Hematopoietic multipotent progenitor cell treated with erythropoietin and hydrocortisone succinate and interleukin-3 and kit ligand, for 8 days (in vitro differentiated cells): ENCODE data around the gene AHCYL2.
"Not testable (repeated sequence)": the region's sequence is repeated elsewhere in the genome, so short reads cannot be mapped to it uniquely, and the experiment has no call there.

ENCODE experiments used
- DNase-seq: peaks from one replicate; pipeline ENCODE4 v3.0.0-alpha.2; 2015

Gene AHCYL2

GRCh38 chr7:129462420-129462819, 237.6 kb downstream of the AHCYL2 start:
- DNase-seq, result no peak

DNA sequence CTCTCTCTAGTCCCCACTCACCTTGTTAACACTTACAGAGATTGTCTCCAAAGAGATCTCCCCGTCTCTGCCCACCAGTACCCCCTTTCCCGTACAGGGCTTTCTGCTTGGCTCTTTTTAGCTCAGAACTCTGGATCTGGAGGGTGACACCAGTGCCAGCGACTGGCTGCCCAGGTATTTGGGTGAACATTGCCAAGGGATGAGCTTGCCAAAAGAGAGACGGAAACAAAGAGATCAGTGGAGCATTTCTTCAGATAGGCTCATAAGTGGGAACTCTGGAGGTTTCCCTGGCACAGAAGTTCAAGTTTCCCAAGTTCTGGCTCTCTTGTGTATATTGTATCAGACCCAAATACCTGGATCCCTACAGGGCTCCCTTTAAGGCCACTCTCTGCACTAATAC, 239.4 kb downstream of the AHCYL2 start:
- no peak for DNase-seq

GRCh38 chr7:129465080-129465479, 240.2 kb downstream of the AHCYL2 start:
- no peak for DNase-seq

GRCh38 chr7:129466796-129467195, 242.0 kb downstream of the AHCYL2 start:
- DNase-seq, result no peak

- DNase-seq, result no peak
Measured at GRCh38 chr7:129468087-129468486, 243.3 kb downstream of the AHCYL2 start.

DNA sequence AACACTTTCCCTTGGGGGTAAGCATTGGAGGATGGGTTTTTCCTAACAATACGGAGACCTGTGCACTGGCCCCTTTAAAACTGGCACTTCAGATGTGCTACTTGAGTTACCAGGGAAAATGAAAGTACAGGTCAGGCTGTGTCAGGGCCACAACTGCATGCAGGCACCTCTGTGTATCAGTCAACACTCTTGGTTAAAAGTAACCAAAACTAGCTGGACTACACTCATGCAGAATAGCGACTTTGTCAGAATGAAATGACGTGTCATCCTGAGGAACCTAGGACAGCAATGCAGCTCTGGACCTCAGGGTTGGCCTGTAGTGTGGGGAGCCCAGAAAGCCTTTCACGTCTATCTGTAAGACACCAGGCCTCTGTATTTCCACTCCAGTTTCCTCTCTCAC, 243.7 kb downstream of the AHCYL2 start:
- DNase-seq, result no peak

DNA sequence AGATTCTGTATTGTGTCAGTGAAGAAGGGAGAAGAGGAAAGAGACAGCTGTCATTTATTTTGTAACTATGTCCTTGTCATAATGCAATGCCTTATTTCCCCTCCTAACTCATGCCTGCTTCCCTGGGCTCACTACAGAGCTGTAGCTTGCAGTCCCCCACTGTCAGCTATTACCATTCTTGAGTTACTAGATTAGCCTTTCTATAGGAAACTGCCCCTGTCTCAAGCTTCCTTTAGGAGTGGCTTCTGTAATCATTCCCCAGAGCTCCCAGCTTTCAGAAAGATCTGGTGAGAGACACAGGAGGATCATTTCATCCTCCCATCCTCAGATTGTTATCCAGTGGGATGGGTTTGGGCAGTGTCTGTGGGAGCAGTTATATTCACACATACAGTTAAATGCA, 245.1 kb downstream of the AHCYL2 start:
- DNase-seq, result no peak

- no peak for DNase-seq
Measured at GRCh38 chr7:129470411-129470810, 245.6 kb downstream of the AHCYL2 start.

- DNase-seq, result no peak
Measured at GRCh38 chr7:129471402-129471827, 246.6 kb downstream of the AHCYL2 start.

DNA sequence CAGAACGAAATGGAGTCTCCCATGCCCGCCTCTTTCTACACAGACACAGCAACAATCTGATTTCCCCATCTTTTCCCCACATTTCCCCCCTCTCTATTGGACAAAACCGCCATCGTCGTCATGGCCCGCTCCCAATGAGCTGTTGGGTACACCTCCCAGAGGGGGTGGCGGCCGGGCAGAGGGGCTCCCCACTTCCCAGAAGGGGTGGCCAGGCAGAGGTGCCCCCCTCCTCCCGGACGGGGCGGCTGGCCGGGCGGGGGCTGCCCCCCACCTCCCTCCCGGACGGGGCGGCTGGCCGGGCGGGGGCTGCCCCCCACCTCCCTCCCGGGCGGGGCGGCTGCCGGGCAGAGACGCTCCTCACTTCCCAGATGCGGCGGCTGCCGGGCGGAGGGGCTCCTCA, 251.1 kb downstream of the AHCYL2 start:
- DNase-seq, result not testable (repeated sequence)

- not testable (repeated sequence) for DNase-seq
Measured at GRCh38 chr7:129476398-129476797, 251.6 kb downstream of the AHCYL2 start.
